Lower leg skin (tissue), 4 donors: ENCODE measurements around the gene ITGB8. TPM values are rescaled to one million over a fixed set of nuclear protein-coding genes. Genes with fewer than 3 reads are reported as not detected.
A peak's percentile ranks its signal among the peaks of the same experiment; 100 is the strongest.

Source experiments
- DNase-seq, 2 donors: peaks; one replicate each; pipeline ENCODE4 v3.0.0-alpha.2; 2019; ENCODE audit warnings: low spot score in 2 of 2
- H3K4me3 ChIP-seq: fragments of 200-600 bp; sonication (generic); 2 replicates; pipeline ENCODE4 v1.5.1; 2017; ENCODE audit warnings: mild to moderate bottlenecking, low read depth; ENCODE audit not compliant: poor library complexity, severe bottlenecking
- POLR2A ChIP-seq, 2 donors: fragments of 450-650 bp; IDR thresholded peaks; one replicate each; pipeline ENCODE4 v1.6.1; 2016 to 2017; ENCODE audit warnings: antibody characterized with exemption in 2 of 2, mild to moderate bottlenecking in 1 of 2, moderate library complexity in 1 of 2
- WGBS, 2 donors: methylation state at CpG; one replicate each; pipeline ENCODE4 v1.1.5; 2018; 5-methylcytosine and 5-hydroxymethylcytosine counted together
- intact Hi-C: fragments of 100-400 bp; cut with DNase I; formaldehyde crosslinking; loops from one replicate; pipeline ENCODE4 v1.15.0; 2023; ENCODE audit warnings: low total_unique reads
- total RNA-seq, 4 donors: library from RNA; depleted of rRNA; stranded (reverse); fragments of >200 nt; gene quantifications; one replicate each; pipeline ENCODE4 v1.1.0, GENCODE V29; 2016
- TF ChIP-seq, protein P1 (sequence below), 3 donors: fragments of 450-650 bp; IDR thresholded peaks; one replicate each; pipeline ENCODE4 v1.5.1; 2016; ENCODE audit warnings: antibody characterized with exemption in 3 of 3, mild to moderate bottlenecking in 3 of 3, moderate library complexity in 2 of 3

Gene ITGB8
- total RNA-seq: 10 to 100 TPM; 25.0 to 66.1 (median 48.9) TPM

DNA sequence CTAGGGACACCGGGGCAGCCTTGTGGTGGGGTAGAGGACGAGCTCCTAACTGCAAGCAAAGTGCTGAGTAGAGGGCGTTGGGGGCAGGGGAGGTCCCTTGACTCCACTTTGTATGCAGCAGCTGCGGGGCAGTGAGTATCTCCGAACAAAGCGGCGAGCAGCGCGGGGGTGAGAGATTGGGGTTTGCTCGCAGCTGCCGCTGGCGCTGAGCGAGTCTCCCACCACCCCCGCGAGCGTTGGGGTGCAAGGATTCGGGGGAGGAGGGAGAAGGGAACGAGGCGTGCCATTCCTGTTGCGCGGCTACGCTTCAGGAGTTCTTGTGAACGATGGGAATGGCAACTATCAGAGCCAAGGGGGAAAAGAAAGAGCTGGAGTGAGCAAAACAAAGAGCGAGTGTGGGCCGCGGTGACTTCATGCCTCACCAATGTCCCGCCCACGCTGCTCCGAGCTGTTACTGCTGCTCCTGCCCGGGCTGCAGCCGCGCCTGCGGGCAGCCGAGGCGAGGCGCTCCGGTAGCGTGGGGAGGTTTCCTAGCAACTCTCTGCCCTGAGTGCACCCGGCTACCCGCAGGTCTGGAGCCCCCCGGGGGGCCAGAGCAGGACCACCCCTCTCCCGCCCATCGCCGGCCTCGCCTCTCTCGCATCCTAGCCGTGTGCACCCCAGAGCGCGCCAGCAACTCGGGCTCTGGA, at the start of gene ITGB8:
TSS of gene ITGB8 (plus strand) at position 662 of the 689 bp plus-strand sequence. CDS start 907 bp downstream, outside the sequence.
- WGBS, 2 donors: 0% methylated on average over 37 to 40 of the region's 50 CpGs
- TF ChIP-seq, protein P1, sequence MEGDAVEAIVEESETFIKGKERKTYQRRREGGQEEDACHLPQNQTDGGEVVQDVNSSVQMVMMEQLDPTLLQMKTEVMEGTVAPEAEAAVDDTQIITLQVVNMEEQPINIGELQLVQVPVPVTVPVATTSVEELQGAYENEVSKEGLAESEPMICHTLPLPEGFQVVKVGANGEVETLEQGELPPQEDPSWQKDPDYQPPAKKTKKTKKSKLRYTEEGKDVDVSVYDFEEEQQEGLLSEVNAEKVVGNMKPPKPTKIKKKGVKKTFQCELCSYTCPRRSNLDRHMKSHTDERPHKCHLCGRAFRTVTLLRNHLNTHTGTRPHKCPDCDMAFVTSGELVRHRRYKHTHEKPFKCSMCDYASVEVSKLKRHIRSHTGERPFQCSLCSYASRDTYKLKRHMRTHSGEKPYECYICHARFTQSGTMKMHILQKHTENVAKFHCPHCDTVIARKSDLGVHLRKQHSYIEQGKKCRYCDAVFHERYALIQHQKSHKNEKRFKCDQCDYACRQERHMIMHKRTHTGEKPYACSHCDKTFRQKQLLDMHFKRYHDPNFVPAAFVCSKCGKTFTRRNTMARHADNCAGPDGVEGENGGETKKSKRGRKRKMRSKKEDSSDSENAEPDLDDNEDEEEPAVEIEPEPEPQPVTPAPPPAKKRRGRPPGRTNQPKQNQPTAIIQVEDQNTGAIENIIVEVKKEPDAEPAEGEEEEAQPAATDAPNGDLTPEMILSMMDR (IDR thresholded peaks at IDR 0.05): no peak
- no peak for TF ChIP-seq POLR2A (IDR thresholded peaks at IDR 0.05)
- intact Hi-C loops: no loop called here
- peak within 1 kb of the TSS; percentile 49 for H3K4me3 ChIP-seq
- peak; percentile 82 to 95 for DNase-seq

DNA sequence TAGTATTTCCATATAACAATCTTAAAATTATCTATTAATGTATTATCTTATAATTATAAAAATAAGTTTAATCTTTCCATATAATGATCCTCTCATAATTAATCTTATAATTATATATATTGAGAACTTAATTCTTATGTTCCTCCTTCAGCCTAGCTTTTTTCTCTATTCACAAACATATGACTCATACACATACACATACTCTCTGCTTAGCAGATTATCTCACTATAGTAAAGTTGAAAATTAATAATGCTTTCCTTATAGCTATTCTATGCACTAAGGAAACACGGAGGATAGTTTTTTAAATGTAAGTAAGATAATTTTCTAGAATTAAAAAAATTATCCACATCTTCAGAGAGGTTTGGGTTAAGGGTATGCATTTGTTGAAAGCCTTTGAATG, 47.7 kb upstream of the ITGB8 start:
- DNase-seq: no peak
- H3K4me3 ChIP-seq: no peak overlapping the region
- intact Hi-C loops: no loop called here
- 80 to 88% methylated on average over 1 of the region's 1 CpG for WGBS, 2 donors
- TF ChIP-seq POLR2A (IDR thresholded peaks at IDR 0.05): no peak
- TF ChIP-seq, protein P1 (IDR thresholded peaks at IDR 0.05): no peak

DNA sequence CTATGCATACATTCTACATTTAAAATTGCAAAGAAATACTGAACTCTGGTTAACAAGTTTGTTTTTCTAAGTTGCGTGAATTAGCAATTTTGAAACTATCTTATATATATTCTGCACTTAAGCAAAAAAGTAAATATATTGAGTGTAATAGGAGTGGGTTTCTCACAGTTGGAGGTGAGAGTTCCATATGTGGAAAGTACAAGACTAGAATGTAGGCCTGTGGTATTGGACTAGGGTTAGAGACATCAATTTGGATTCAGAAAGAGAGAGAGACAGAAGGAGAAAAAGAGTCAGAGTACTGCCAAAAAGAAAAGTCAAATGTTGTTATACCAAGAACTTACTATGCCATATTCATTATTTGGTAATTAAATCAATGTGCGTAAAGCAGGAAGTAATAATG, 47.3 kb upstream of the ITGB8 start:
- WGBS, 2 donors: 92 to 94% methylated on average over 2 of the region's 2 CpGs
- DNase-seq: no peak
- TF ChIP-seq, protein P1 (IDR thresholded peaks at IDR 0.05): no peak
- TF ChIP-seq POLR2A (IDR thresholded peaks at IDR 0.05): no peak
- intact Hi-C loops: no loop called here
- no peak overlapping the region for H3K4me3 ChIP-seq

GRCh38 chr7:20284003-20284770, 46.5 kb upstream of the ITGB8 start:
- H3K4me3 ChIP-seq: no peak overlapping the region
- intact Hi-C loops: no loop called here
- WGBS, 2 donors: 78 to 81% methylated on average over 3 of the region's 3 CpGs
- no peak for DNase-seq
- no peak for TF ChIP-seq POLR2A (IDR thresholded peaks at IDR 0.05)
- TF ChIP-seq, protein P1 (IDR thresholded peaks at IDR 0.05): no peak

DNA sequence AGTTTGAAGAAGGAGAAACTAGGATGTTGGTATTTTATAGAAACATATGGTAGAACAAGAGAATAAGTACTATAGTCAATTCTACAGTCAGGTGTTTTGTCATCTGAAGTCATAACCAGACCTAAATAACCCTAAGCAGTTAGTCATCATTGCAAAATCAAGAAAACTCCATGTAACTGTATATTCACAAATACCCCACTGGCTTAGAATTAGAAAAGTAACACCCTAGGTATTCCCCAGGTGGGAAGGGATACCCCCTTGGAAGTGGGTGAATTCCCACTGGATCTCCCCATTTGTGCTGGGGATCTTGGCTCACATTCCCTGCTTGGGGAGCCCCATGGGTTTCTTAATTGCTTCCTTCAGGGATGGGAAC, 45.9 kb upstream of the ITGB8 start:
- H3K4me3 ChIP-seq: no peak overlapping the region
- DNase-seq: no peak
- intact Hi-C loops: no loop called here
- TF ChIP-seq, protein P1 (IDR thresholded peaks at IDR 0.05): no peak
- TF ChIP-seq POLR2A (IDR thresholded peaks at IDR 0.05): no peak
